ENCODE data around the gene C1orf87.

Gene C1orf87

GRCh38 chr1:59948990-59949389, 124.6 kb downstream of the C1orf87 start:
- DNase-seq (ENCODE audit: low read depth in 2 of 3, low spot score in 2 of 3): no peak

GRCh38 chr1:59947047-59947938, 126.3 kb downstream of the C1orf87 start:
- peak in 1 of 3 experiments; percentile 9 for DNase-seq (ENCODE audit: low read depth in 2 of 3, low spot score in 2 of 3)

GRCh38 chr1:59945790-59946189, 127.8 kb downstream of the C1orf87 start:
- DNase-seq (ENCODE audit: low read depth in 2 of 3, low spot score in 2 of 3): no peak
